NCI-H524 treated with DMSO at 0.1 percent for 48 hours (cell line): ENCODE measurements around the gene PAPSS2.
"Not testable (repeated sequence)": the region's sequence is repeated elsewhere in the genome, so short reads cannot be mapped to it uniquely, and the experiment has no call there.

ENCODE experiments used
- DNase-seq: peaks from one replicate; lab custom pipeline; 2025; lab: John Stamatoyannopoulos, UW

PAPSS2 gene

GRCh38 chr10:87705339-87705738 lies 45.7 kb downstream of the PAPSS2 start:
- no peak for DNase-seq

- no peak for DNase-seq
Observed at GRCh38 chr10:87706731-87707130, 47.1 kb downstream of the PAPSS2 start.

DNA sequence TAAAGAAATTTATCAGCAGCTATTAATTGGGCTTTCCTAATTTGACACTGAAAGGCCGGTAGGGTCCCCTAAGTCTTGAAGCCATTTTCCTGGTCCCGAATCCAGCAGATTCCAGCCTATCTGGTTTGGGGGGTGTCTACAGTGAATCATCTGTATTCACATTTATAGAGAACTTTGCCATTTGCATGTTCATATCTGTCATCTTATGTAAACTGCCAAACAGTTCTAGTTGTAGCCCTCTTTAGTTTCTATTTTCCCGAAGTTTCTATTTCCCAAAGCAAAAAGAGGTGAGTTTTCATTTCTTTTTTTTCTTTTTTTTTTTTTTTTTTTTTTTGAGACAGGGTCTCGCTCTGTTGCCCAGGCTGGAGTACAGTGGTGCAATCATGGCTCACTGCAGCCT lies 47.6 kb downstream of the PAPSS2 start:
- no peak for DNase-seq

DNA sequence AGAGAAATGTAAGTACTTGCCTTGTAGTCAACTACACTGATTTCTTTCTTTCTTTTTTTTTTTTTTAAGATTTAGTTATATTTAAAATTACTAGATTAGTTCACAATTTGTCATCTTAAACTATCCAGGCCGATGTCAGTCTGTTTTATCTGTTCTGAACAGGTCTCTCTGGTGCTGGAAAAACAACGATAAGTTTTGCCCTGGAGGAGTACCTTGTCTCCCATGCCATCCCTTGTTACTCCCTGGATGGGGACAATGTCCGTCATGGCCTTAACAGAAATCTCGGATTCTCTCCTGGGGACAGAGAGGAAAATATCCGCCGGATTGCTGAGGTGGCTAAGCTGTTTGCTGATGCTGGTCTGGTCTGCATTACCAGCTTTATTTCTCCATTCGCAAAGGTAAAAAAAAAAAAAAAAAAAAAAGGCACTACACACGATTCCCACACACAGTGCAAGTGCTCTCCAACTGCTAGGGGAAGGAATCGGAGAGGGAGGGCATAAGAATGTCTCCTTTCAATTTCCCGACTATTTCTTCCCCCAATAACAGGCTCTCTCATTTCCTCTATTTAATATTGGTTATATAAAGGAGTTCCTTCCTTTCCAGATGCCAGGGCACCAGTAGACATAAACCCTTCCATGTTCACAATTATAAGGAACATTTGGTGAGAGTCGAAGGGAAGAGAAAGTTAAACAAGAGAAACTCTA lies 53.4 kb downstream of the PAPSS2 start:
- DNase-seq = no peak

DNA sequence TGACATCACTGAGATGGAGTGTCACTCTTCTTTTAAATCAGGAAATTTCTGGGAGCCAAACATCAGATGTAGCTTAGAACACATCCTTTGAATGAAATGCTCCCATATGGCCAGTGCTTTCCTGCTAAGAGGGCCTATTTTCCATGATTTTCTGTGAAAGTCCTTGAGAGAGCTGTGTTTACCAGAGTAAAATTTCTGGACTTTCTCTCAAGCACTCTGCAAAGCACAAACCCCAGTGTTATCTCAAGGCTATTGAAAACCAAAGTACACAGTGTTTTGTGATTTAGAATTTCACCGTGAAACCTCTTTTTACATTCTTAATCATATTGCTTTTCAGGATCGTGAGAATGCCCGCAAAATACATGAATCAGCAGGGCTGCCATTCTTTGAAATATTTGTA lies 54.0 kb downstream of the PAPSS2 start:
- no peak for DNase-seq

DNA sequence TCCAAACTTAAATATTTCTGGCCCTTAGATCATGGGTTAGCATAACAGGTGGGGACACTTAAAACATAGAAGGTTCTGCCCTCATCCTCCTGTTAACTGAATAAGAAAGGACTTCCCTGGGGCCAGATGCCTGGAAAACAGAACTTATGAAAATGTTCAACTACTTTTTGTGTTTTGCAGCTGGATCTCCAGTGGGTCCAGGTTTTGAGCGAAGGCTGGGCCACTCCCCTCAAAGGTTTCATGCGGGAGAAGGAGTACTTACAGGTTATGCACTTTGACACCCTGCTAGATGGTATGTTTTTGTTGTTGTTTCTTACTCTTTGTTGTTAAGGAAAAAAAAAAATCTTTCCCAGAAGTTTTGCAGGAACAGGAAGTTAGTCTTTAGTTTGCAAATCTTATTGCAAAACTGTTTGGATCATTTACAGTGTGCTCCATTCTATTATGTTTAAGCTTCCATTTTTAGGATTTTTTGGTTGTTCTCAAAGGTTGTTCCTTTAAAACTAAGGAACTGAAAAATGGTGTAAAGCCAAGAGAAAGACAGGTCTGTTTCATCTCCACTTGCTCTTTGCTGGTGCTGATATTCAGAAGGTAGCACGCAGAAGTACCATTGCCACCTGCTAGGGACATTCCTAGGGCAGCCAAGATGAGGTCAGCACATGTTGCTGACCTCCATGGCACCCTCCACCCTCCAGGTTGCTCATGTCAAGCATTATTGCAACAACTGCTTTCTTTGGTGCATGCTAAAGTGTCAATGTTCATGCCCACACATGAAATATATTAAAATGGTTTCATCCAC lies 56.1 kb downstream of the PAPSS2 start:
- DNase-seq = no peak

DNA sequence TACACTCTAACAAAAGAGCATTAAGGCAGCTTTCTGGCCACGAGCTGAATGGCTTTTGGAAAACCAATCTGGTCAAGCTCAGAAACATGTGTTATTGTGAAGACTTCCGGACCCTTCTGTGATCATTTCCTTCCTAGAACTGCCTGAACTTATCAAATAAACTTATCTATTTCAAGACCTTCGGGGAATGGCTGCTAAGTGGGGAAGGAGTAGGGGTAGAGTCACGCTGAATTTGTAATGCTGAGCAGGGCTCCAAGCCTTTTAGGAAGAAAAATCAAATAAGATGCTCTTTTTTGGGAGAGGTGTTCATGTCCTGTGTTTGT lies 56.6 kb downstream of the PAPSS2 start:
- DNase-seq = no peak

GRCh38 chr10:87720665-87721064 lies 61.0 kb downstream of the PAPSS2 start:
- no peak for DNase-seq

- DNase-seq = no peak
Observed at GRCh38 chr10:87721781-87722180, 62.1 kb downstream of the PAPSS2 start.

DNA sequence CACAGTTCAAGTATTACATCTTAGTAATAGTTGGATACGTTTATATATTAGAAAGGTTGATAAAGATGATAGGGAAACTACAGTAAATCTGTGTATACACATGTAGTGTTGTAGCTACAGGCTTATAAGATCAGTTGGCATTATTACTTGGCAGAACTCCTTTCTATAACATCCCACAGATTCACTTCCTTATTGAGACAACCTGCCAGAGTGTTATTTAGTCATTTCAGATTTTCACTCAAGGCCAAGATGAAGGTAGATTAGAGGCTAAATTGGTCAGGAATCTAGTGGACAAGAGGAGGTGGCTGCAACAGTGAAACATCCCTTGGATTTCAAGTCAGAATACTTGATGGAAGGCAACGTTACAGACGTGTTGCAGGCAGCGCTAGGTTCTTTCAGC lies 63.0 kb downstream of the PAPSS2 start:
- no peak for DNase-seq

- DNase-seq = no peak
Observed at GRCh38 chr10:87723500-87723899, 63.8 kb downstream of the PAPSS2 start.

DNA sequence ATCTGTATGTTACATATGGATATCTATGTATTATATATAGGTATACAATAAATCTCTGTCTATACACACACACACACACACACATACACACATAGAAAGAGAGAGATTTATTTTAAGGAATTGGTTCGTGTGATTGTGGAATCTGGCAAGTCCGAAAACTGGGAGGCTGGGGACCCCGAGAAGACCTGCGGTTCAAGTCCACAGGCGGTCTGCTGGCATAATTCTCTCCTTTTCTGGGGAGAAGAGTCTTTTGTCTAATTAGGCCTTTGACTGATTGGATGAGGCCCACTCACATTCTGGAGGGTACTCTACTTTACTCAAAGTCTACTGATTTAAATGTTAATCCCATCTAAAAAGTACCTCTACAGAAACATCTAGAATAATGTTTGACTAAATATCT lies 65.1 kb downstream of the PAPSS2 start:
- DNase-seq = no peak

- DNase-seq = no peak
Observed at GRCh38 chr10:87729940-87730339, 70.3 kb downstream of the PAPSS2 start.

DNA sequence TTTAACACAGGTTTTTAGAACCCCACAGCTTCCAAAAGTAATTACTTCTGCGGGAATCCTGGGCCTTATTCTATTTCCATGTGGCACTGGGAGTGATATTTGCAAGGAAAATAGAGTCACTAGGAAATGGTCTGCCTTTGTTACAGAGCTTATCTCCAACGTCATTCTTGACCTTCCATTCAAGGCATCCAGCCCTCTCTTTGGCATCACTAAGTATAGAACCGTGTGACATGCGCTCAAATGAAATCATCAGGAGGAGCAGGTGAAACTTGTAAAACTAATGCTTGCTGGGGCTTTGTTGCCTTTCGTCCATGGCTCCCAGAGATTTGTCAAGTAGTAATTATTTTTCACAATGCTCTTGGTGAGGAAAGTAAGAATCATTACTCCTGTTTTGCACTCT lies 73.4 kb downstream of the PAPSS2 start:
- no peak for DNase-seq

DNA sequence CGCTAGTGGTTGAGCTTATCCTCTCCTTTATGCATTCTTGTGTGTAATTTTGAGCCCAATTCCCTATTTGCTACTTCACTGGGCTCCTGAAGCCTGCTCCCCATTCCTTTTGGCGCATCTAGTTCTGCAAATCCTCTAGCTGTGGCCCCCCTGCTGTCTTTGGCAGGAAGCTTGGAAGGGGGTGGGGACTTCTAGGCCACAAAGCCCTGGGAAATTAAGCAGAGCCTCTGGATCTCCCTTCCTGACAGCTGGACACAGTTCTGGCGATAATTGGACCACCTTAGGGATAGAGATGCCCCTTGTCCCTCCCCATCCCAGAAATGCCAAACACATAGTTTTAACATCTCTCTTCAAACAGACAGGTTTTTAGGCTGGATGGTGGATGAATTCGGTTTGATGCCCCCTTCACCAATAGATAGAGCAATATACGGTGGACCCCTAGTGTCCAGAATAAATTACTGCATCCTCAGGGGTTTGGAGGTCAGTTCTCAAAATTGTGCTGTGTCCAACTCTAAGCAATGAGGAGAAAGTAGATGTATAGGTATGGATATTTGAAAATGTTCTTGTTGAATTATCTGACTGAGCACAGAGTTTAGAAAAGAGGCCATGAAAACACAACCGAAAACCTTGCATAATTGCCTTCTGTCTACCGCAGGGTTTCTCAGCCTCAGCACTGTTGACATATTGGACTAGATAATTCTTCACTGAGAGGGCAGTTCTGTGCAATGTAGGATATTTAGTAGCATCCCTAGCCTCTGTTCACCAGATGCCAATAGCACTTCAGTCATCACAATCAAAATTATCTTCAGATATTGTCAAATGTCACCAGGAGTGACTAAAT lies 75.5 kb downstream of the PAPSS2 start:
- DNase-seq = no peak

- DNase-seq = not testable (repeated sequence)
Observed at GRCh38 chr10:87738253-87738652, 78.6 kb downstream of the PAPSS2 start.

GRCh38 chr10:87739703-87740102 lies 80.0 kb downstream of the PAPSS2 start:
- DNase-seq = no peak

DNA sequence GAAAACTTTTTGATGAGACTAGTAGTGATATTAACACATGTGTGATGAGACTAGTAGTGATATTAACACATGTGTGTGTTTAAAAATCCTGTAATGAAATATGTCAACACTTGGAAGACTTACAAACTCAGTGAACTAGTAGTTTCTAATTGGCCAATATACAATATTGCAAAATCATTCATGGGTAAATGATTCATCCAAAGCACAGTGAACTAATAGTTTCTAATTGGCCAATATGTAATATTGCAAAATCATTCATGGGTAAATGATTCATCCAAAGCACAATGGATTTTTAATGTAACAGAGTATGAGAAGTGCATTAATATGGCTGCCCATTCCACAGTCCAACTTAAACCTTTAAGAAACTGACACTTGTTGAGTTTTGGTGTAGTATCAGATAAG lies 80.6 kb downstream of the PAPSS2 start:
- no peak for DNase-seq

DNA sequence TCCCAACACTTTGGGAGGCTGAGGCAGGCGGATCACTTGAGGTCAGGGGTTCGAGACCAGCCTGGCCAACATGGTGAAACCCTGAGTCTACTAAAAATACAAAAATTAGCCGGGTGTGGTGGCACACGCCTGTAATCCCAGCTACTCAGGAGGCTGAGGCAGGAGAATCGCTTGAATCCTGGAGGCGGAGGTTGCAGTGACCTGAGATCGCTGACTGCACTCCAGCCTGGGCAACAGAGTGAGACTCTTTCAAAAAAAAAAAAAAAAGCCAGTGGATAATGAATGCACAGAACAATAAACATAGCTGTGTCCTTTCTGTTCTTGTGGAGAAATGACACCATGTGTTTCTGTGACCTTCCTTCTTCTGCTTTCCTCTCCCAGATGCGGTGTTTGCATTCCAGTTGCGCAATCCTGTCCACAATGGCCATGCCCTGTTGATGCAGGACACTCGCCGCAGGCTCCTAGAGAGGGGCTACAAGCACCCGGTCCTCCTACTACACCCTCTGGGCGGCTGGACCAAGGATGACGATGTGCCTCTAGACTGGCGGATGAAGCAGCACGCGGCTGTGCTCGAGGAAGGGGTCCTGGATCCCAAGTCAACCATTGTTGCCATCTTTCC lies 83.4 kb downstream of the PAPSS2 start:
- not testable (repeated sequence) for DNase-seq

DNA sequence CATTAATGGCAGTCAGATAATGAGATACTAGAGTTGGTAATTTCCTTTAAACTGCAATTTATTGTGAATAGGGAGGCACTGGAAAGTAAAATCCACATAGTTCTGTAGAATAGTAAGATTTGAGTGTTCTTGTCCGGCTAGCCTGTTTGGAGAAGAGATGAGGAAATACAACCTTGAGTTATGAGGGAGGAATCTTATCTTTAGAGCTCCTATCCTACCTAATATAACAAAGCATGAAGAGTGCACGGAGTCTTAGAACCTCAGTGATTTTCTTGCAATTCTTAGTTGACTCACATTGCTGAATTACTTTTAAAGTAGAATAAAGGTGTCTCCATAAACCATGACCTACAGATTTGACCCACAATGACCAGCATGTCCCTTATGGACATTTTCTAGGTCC lies 84.9 kb downstream of the PAPSS2 start:
- no peak for DNase-seq

GRCh38 chr10:87746911-87747310 lies 87.2 kb downstream of the PAPSS2 start:
- DNase-seq = no peak

DNA sequence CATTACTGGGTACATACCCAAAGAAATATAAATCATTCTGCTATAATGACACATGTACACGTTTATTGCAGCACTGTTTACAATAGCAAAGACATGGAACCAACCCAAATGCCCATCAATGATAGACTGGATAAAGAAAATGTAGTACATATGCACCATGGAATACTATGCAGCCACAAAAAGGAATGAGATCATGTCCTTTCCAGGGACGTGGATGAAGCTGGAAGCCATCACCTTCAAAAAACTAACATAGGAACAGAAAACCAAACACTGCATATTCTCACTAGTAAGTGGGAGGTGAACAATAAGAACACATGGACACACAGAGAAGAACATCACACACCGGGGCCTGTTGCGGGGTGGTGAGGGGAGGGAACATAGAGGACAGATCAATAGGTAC lies 88.6 kb downstream of the PAPSS2 start:
- not testable (repeated sequence) for DNase-seq
